ENCODE results near the gene HSBP1L1. TPM values are rescaled to one million over a fixed set of nuclear protein-coding genes. Genes with fewer than 3 reads are reported as not detected.

HSBP1L1 gene
- total RNA-seq, 1 experiment from 2014 or later: 41.4 TPM

DNA sequence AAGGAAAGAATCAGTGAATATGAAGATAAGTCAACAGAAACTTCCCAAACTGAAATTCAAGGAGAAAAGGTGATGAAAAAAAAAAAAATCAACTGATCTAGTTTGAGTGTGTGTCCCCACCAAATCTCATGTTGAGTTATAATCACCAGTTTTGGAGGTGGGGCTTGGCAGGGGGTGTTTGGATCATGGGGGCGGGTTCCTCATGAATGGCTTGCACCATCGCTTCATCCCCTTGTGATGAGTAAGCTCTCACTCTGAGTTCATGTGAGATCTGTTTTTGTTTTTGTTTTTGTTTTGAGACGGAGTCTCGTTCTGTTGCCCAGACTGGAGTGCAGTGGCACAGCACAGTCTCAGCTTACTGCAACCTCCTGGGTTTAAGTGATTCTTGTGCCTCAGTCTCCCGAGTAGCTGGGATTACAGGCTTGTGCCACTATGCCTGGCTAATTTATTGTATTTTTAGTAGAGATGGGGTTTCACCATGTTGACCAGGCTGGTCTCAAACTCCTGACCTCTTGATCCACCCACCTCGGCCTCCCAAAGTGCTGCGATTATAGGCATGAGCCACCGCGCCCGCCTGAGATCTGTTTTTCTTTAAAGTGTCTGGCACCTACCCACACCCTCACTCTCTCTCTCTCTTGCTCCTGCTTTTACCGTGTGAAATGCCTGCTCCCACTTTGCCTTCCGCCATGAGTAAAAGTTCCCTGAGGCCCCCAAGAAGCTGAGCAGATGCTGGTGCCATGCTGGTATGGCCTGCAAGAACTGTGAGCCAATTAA lies 9.0 kb upstream of the HSBP1L1 start:
- Histone ChIP-seq H3K4me2 (ENCODE audit: low read length) (no peak overlapping the region), H3K27ac (ENCODE audit: low read depth, low read length) (no peak overlapping the region), H3K4me3 (replicated peaks in 1 of 2; ENCODE audit: low read depth in 1 of 2, low read length in 2 of 2) (no peak overlapping the region), H3K9me2 (ENCODE audit: insufficient read depth) (no peaks in the 10 kb centered on the region), H4K20me1 (ENCODE audit: insufficient read depth) (no peaks in the 10 kb centered on the region; the same call in 1 of the 2 replicates), H3K79me2 (ENCODE audit: insufficient read depth, low read length) (peaks cover 6% of the 10 kb centered on the region; the same call in 1 of the 2 replicates), H3K4me1 (ENCODE audit: control insufficient read depth in 1 of 2, insufficient read depth in 2 of 2, low read length in 2 of 2) (peaks cover 2 to 18% of the 10 kb centered on the region in 2 experiments), H3K9ac (ENCODE audit: low read length) (no peak overlapping the region), H3K36me3 (ENCODE audit: control insufficient read depth in 1 of 2, insufficient read depth in 2 of 2, low read length in 2 of 2) (no peaks in the 10 kb centered on the region), H3K9me3 (ENCODE audit: control insufficient read depth in 1 of 2, insufficient read depth in 1 of 2, low read depth in 1 of 2, low read length in 2 of 2) (no peaks in the 10 kb centered on the region), H2AFZ (ENCODE audit: low read depth, low read length, poor library complexity, severe bottlenecking) (no peak overlapping the region), H3K27me3 (ENCODE audit: insufficient read depth, low read length) (no peaks in the 10 kb centered on the region)
- TF ChIP-seq SRF (IDR thresholded peaks at IDR 0.05; ENCODE audit: low read depth) (no peak), ZNF274 (IDR thresholded peaks at IDR 0.05; ENCODE audit: low read depth, low read length) (no peak), CEBPB (IDR thresholded peaks at IDR 0.05; ENCODE audit: low read depth) (no peak), SIN3A (IDR thresholded peaks at IDR 0.05; ENCODE audit: low read depth) (no peak), YY1 (IDR thresholded peaks at IDR 0.05; ENCODE audit: extremely low read depth, insufficient replicate concordance, low read depth, low read length) (no peak), JUND (IDR thresholded peaks at IDR 0.05) (no peak)
- ATAC-seq (no peak), DNase-seq (ENCODE audit: low read depth, low spot score) (no peak)
- POLR2A ChIA-PET: no interaction called here
- CTCF ChIA-PET: no interaction called here
- intact Hi-C loops (cut with micrococcal nuclease): no loop called here
- no TSS peak for BruUV-seq (replicated peaks)
- RAD21 ChIA-PET (ENCODE audit: low non-redundant PET in 1 of 2, low total read pairs in 2 of 2, uncharacterized antibody in 2 of 2, unreplicated experiment in 2 of 2): no interaction called here

DNA sequence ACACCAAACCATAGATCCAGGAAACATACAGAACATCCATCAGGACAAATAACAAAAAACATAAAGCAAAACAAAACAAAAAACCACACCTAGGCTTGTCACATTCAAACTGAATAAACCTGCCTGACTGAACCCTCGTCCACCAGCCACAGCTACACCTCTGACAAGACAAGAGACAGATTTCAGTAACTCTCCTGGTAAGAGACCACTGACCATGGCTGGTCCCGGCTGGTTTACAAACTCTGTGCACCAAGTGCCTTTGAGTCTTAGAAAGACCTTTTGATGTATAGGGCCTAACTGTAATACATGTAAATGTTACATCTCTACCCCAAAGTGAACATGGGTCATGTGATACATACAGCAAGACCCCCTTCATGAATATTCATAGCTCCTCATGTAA lies 8.2 kb upstream of the HSBP1L1 start:
- Histone ChIP-seq H3K9me2 (ENCODE audit: insufficient read depth) (no peaks in the 10 kb centered on the region), H3K4me1 (ENCODE audit: control insufficient read depth in 1 of 2, insufficient read depth in 2 of 2, low read length in 2 of 2) (peaks cover 4 to 24% of the 10 kb centered on the region in 2 experiments), H3K79me2 (ENCODE audit: insufficient read depth, low read length) (no peaks in the 10 kb centered on the region), H3K36me3 (ENCODE audit: control insufficient read depth in 1 of 2, insufficient read depth in 2 of 2, low read length in 2 of 2) (no peaks in the 10 kb centered on the region), H3K9ac (ENCODE audit: low read length) (no peak overlapping the region), H3K4me3 (replicated peaks in 1 of 2; ENCODE audit: low read depth in 1 of 2, low read length in 2 of 2) (no peak overlapping the region), H3K27me3 (ENCODE audit: insufficient read depth, low read length) (no peaks in the 10 kb centered on the region), H3K9me3 (ENCODE audit: control insufficient read depth in 1 of 2, insufficient read depth in 1 of 2, low read depth in 1 of 2, low read length in 2 of 2) (no peaks in the 10 kb centered on the region), H2AFZ (ENCODE audit: low read depth, low read length, poor library complexity, severe bottlenecking) (no peak overlapping the region), H4K20me1 (ENCODE audit: insufficient read depth) (no peaks in the 10 kb centered on the region), H3K4me2 (ENCODE audit: low read length) (no peak overlapping the region), H3K27ac (ENCODE audit: low read depth, low read length) (no peak overlapping the region)
- BruUV-seq (replicated peaks): no TSS peak
- CTCF ChIA-PET: no interaction called here
- DNase-seq (ENCODE audit: low read depth, low spot score) (no peak), ATAC-seq (no peak)
- intact Hi-C loops (cut with micrococcal nuclease): no loop called here
- POLR2A ChIA-PET: no interaction called here
- RAD21 ChIA-PET (ENCODE audit: low non-redundant PET in 1 of 2, low total read pairs in 2 of 2, uncharacterized antibody in 2 of 2, unreplicated experiment in 2 of 2): no interaction called here
- TF ChIP-seq POLR2AphosphoS5 (IDR thresholded peaks at IDR 0.05; ENCODE audit: low read depth, low read length): no peak
- no peak for TF ChIP-seq ZNF274 (IDR thresholded peaks at IDR 0.05; ENCODE audit: low read depth, low read length)
- no peak for TF ChIP-seq SRF (IDR thresholded peaks at IDR 0.05; ENCODE audit: low read depth)
- no peak for TF ChIP-seq POLR2A (IDR thresholded peaks at IDR 0.05; ENCODE audit: borderline replicate concordance, extremely low read depth, insufficient read depth, insufficient read length)
- TF ChIP-seq CBX3 (IDR thresholded peaks at IDR 0.05; ENCODE audit: low read depth): no peak
- no peak for TF ChIP-seq TCF7L2 (IDR thresholded peaks at IDR 0.05; ENCODE audit: borderline replicate concordance, extremely low read depth, insufficient read depth, insufficient read length)
- no peak for TF ChIP-seq EZH2phosphoT487 (IDR thresholded peaks at IDR 0.05; ENCODE audit: borderline replicate concordance)
